AG10803 (cell line): ENCODE measurements around the gene ARSK.
"Not testable (repeated sequence)": the region's sequence is repeated elsewhere in the genome, so short reads cannot be mapped to it uniquely, and the experiment has no call there.

ENCODE experiments used
- DNase-seq: peaks from one replicate; pipeline ENCODE4 v3.0.0; 2010; ENCODE audit warnings: low read depth
- H3K4me3 ChIP-seq: 2 replicates; pipeline ENCODE4 v1.5.1; 2011; ENCODE audit warnings: mild to moderate bottlenecking, low read length, control low read depth
- TF ChIP-seq, protein P1 (sequence below): conservative IDR thresholded peaks from 2 replicates; pipeline ENCODE4 v1.5.1; 2011; ENCODE audit warnings: mild to moderate bottlenecking, low read length, control low read depth, inconsistent platforms

Gene ARSK

GRCh38 chr5:95633671-95634070, 78.8 kb downstream of the ARSK start:
- no peak for DNase-seq
- H3K4me3 ChIP-seq: no peak overlapping the region
- TF ChIP-seq, protein P1, sequence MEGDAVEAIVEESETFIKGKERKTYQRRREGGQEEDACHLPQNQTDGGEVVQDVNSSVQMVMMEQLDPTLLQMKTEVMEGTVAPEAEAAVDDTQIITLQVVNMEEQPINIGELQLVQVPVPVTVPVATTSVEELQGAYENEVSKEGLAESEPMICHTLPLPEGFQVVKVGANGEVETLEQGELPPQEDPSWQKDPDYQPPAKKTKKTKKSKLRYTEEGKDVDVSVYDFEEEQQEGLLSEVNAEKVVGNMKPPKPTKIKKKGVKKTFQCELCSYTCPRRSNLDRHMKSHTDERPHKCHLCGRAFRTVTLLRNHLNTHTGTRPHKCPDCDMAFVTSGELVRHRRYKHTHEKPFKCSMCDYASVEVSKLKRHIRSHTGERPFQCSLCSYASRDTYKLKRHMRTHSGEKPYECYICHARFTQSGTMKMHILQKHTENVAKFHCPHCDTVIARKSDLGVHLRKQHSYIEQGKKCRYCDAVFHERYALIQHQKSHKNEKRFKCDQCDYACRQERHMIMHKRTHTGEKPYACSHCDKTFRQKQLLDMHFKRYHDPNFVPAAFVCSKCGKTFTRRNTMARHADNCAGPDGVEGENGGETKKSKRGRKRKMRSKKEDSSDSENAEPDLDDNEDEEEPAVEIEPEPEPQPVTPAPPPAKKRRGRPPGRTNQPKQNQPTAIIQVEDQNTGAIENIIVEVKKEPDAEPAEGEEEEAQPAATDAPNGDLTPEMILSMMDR: no peak

- no peak for DNase-seq
- H3K4me3 ChIP-seq: no peak overlapping the region
- TF ChIP-seq, protein P1: no peak
Measured at GRCh38 chr5:95634081-95634480, 79.2 kb downstream of the ARSK start.

GRCh38 chr5:95638632-95639031, 83.7 kb downstream of the ARSK start:
- TF ChIP-seq, protein P1: no peak
- no peak overlapping the region for H3K4me3 ChIP-seq
- DNase-seq: no peak

GRCh38 chr5:95641741-95642220, 86.9 kb downstream of the ARSK start:
- no peak overlapping the region for H3K4me3 ChIP-seq
- DNase-seq: peak; percentile 22
- TF ChIP-seq, protein P1: no peak

DNA sequence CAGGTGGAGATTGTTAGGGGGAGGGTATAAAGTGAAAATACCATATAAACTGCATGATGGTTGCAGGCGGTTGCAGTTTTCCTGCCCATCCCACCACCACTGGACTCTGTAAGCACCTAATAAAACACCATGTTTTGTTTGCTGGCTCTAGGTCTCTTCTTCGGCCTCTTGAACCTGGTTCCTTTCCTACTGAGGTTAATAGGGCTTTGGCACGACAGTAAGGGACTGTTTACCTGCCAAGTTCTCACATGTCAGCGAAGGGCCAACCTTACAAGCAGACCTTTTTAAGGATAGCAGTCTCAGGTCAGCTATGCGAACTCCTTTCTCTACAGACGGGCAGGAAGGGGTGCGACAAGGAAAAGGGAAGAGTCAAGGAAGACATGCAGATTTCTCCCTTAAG, 88.3 kb downstream of the ARSK start:
- H3K4me3 ChIP-seq: no peak overlapping the region
- DNase-seq: no peak
- TF ChIP-seq, protein P1: no peak

DNA sequence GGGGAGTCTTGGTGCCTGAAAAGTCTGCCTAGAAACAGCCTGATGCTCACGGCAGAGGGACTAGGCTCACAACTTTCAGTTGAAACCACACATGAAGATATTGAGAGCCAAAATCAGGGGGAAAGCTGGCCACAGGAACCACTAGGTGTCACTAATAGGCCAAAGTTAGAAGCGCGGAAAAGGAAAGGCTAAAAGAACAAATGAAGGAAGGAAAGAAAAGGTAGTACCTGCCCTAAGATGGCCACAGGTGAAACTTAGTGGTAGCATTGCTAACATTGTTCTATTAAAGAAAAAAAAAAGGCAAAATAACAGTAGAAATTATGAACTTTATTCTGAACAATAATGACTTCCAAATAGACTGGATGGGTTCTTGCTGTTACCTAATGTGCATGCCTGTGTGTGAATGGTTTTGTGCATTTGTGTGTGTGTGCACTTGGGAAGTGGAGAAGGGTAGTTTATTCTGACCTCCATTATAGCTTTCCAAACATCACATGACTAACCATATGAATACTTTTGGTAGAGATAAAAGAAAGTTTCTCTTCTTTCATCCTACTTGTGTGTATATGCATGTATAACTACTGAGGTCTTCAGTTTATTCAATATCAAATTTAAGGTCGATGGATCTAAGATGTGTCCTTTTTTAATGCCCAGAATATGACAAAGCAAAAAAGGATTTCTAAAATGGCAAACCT, 89.6 kb downstream of the ARSK start:
- peak; percentile 57 for DNase-seq
- TF ChIP-seq, protein P1: peak; percentile 79
- no peak overlapping the region for H3K4me3 ChIP-seq

DNA sequence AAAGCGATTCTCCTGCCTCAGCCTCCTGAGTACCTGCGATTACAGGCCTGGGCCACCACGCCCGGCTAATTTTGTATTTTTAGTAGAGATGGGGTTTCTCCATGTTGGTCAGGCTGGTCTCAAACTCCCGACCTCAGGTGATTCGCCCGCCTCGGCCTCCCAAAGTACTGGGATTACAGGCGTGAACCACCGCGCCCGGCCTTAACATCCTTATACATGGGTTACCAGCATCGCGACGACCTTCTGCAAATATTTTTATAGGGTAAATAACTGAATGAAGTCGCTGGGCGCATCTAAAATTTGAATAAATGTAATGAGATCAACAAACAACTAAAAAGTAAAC, 91.3 kb downstream of the ARSK start:
- DNase-seq: not testable (repeated sequence)
- H3K4me3 ChIP-seq: peak overlapping the region; percentile 33
